SHP77 treated with DMSO at 0.1 percent for 48 hours (cell line): ENCODE data around the gene ARID3B.
"Not testable (repeated sequence)": the region's sequence is repeated elsewhere in the genome, so short reads cannot be mapped to it uniquely, and the experiment has no call there.

Source experiments
- DNase-seq: peaks from one replicate; lab custom pipeline; 2025; lab: John Stamatoyannopoulos, UW

The ARID3B gene

GRCh38 chr15:74571191-74571590 lies 30.2 kb downstream of the ARID3B start:
- DNase-seq: no peak

DNA sequence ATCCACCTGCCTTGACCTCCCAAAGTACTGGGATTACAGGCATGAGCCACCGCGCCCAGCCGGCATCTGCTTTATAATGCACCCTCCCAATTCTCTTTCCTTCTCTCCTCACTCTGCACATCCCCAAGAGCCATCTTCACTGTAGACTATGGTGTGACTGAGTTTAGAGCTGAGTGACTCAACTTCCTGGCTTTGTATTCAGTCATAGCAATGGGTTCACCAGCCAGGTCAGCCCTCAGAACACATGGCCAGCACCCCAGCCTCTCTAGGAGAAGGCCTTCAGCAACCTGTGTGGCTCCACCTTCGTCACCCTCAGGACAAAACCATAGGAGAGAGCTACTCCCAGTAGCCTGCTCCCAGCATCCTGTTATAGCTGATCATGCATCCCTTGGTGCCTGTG lies 33.0 kb downstream of the ARID3B start:
- DNase-seq: no peak

DNA sequence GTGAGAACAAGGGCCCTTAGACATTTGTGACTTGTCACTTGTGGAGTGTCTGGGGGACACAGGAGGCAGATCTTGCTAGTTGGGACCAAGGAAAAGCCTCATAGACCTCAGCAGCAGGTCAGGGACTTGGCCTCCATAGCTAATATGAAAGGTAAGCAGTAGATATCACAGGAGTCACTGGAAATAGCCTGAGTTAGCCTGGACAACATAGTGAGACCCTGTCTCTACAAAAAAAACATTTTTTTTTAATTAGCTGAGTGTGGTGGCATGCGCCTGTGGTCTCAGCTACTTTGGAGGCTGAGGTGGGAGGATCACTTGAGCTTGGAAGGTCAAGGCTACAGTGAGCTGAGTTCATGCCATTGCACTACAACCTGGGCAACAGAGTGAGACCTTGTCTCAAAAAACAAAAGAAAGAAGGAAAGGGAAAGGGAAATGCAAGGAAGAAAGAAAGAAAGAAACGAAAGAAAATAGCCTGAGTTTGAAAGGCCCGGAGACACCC lies 37.5 kb downstream of the ARID3B start:
- no peak for DNase-seq

GRCh38 chr15:74579001-74579400 lies 38.0 kb downstream of the ARID3B start:
- DNase-seq: no peak

- no peak for DNase-seq
Observed at GRCh38 chr15:74580538-74581350, 39.7 kb downstream of the ARID3B start.

GRCh38 chr15:74584204-74584603 lies 43.2 kb downstream of the ARID3B start:
- no peak for DNase-seq

DNA sequence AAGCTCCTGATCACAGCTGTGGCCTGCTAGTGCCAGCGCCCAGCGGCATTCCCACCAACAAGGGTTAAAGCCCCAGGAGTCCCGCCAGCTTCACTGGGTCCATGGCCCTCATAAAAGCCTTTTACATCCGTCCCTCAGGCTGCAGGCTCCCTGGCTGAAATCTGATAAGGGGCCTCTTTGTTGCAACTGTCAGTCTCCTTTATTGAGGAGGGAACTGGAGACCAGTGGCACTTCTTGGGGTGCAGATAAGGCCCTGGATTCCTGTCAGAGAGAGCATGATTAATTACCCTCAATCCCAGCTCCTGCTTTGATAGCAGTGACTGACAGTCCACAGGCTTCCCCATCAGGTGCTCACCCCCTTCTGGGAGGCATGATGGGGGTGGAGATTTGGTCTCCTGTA lies 43.8 kb downstream of the ARID3B start:
- no peak for DNase-seq

- no peak for DNase-seq
Observed at GRCh38 chr15:74585191-74585590, 44.2 kb downstream of the ARID3B start.

DNA sequence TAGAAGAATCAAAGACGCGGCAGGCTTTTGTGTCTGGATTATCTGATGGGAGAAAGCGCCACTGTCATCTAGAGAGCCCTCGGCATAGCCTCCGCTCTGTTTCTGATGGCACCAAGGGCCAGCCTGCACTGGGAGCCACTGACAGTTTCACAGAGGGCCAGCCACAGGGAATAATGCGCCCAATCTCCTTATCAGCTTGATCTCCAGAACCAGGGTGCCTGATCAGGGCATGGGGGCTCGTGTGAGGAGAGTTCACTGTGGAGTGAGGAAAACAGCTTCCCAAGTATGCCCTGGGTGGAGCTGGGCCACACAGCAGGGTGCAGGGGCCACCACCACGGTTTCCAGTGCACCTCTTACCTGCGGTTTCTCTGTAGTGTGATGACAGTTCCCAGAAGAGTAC lies 44.8 kb downstream of the ARID3B start:
- no peak for DNase-seq

- no peak for DNase-seq
Observed at GRCh38 chr15:74589826-74590225, 48.8 kb downstream of the ARID3B start.

DNA sequence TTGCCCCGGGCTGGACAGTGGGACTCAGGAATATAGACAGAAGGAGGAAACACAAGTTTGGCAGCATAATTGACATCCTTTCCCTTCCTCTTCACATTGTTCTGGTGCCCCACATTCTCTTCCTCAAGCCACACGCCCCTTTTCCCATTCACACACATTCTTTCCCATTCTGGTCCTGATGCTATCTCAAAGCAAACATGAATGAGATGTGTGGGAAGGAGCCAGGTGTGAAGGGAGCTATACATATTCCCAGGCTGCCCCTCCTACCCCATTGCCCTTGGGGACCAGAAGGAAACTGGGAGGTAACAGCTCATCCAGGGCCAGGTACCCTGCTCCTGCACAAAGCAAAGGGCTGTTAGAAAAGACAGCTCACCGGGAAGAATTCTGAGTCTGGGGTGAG lies 51.2 kb downstream of the ARID3B start:
- no peak for DNase-seq

DNA sequence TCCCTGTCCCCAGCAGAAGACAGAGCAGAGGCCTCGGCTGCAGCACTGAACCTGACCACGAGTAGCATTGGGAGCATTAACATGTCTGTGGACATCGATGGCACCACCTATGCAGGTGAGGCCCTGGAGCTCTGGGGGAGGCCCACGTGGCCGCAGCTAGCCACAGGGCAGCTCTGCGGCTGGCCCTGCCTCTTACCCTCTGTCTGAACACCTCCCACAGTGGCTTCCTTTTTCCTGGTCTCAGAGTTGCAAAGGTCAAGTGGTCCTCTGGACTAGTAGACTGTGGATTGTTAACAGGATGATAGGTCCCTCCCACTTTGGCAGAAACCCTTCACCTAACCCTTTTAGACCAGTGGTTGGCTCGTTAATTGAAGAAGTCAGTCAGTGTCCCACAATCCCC lies 52.1 kb downstream of the ARID3B start:
- no peak for DNase-seq

- no peak for DNase-seq
Observed at GRCh38 chr15:74594455-74594854, 53.4 kb downstream of the ARID3B start.

DNA sequence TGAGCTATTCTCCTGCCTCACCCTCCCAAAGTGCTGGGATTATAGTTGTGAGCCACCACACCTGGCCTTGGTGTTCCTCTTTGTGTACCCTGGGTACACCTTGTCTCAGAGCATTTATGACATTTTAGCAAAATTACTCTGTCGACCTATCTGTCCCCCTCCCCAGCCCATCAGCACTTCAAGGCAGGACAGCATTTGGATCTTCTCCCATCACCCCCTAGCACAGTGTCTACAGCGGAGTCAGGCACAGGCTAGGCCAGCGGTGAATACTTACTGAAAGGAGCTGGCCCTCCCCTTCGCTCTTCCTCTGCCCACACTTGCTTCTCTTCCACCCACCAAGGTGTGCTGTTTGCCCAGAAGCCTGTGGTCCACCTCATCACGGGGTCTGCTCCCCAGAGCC lies 54.3 kb downstream of the ARID3B start:
- DNase-seq: no peak

GRCh38 chr15:74596736-74597135 lies 55.7 kb downstream of the ARID3B start:
- not testable (repeated sequence) for DNase-seq

DNA sequence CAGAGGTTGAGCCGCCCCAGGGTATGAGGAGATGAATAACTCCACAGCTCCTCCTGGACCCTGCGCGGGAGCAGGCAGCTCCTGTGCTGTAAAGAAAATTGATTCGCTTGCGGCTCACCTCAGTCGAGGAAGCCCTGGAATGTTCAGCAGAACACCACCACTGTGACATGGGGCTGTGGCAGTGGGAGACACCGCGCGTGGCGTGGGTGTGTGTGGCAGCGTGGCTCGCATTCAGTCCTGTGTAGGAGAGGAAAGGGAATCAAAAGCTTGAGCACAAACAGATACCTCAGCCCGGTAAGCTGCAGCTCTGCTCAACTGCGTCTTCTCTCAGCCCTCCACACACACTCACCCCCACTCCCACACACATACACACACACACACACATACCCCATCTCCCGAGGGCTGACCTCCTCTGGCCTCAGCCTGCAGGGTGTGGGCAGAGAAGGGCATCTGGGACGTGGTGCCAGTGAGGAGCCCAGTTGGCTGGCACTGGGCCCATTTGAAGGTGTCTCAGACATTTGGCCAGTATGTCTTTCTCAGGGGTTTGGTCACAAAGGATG lies 56.2 kb downstream of the ARID3B start:
- not testable (repeated sequence) for DNase-seq

DNA sequence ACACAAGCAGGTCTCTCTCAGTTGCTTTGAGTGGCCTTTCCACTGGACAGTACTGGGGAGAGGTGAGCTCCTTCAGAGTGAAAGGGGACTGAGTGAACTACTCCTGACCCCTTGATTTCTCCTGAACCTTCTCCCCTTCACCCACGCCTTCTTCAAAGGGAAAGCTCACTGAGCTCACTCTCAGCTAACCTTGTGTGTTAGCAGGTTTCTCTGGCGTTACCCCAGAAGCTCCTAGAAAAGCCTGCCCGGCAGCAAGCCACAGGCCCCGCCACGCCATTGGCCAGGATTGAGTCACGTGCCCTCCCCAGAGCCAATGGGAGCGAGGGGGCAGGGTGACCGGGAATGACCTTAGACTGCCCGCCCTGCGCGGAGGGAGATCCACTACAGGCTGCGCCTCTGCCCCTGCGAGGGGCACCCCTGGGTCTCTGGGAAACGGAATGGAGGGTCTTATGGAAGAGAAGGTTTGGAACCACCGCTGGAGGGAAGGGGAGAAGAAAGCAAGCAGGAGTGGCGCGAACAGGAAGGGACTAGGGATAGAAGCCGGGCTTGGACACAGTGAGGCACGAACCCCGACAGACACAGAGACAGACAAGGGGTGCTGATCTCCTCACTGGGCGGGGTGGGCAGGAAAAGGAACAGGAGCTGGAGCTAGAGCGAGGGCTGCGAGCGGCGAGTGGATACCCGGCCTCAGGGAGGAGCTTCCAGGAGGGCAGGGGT lies 57.3 kb downstream of the ARID3B start:
- DNase-seq: peak; percentile 87

DNA sequence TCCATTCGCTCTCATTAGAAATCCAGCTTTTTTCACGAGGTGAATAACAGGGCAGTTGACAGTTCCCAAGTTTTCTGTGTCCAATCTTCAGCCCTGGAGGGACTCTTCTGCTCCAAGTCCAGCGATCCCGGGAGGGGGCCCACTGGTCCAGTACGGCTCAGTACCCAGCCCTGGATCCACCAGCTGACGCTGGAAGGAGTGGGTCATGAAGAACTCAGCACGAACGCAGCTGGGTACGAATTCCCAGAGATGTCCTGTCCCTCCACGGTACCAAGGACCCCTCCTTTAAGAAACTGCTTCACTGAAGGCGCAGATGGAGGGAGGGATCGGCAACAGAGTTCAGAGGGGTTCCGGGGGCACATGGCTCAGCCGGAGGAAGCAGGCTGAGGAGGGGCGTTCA lies 58.1 kb downstream of the ARID3B start:
- no peak for DNase-seq

DNA sequence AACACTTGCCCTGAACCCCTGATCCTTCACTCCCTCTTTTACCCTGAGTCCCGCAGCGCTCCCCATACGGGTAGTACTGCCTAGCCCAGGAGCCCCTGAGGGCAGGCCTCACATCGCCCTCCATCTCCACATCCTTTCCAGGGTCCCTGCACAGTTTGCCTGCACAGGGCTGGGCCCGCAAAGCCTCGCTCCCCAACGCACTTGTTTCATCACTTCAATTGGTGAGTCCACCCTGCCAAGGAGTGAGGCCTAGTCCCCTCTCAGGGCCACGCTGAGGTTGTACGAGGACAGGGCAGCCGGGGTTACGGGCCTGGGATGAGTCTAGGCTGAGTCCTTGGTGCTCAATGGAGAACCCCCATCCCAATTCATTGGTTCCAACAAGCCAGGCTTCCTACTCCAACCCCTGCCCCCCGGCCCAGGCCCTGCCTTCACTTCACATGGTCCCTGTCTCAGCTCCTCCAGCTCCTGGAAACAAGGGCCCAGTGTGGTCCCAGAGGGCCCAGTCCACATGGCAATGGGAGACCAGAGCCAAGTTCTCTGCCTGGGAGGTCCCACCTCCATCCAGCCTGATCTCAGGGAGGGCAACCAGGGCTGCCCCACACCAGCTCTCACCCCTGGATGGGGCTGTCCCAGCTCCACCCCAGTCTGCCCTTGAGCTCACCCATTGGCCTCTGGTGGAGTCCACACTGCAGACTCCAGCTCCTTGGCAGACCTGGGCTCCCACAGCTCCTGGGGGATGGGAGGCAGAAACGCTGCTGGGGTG lies 62.2 kb downstream of the ARID3B start:
- no peak for DNase-seq

DNA sequence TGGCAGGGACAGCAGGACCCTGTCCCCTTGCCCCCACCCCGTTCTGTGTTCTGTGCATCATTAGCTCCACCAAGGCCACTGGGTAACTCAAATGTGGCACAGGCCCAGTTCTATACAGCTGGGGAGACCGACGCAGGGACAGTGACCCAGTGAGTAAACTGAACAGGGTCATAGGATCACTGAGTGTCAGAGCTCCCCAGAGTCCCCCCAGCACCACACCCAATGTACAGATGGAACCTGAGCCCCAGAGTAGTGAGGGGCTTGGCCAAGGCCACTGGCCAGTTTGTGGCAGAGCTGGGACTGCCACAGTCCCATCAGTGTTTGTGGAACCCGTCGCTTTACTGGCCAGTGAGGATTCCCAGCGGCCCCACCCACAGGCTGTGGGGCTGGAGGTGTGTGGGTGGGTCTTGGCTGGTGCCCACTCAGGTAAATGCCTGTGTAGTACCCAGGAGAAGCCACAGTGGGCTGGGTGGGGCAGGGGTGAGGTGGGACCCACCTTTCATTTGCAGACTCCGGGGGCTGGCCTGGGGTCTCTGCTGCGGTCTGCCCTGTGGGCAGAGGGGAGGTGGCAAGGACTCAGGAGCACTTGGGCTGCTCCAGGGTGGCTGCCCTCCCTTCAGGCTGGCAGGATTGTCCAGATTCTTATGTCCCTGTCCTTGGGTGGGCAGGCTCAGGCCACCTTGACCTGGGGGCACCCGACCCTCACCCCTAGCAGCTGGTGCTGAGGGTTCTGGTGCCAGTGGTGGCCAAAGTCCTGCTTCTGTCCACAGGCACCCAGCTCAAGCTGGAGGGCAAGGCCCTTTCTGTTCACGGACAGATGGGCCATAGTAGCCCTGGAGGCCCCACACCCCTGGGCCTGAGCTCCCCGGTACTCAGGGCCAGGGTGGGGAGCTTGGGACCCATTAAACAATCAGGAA lies 63.0 kb downstream of the ARID3B start:
- no peak for DNase-seq
